Right atrium auricular region (tissue), 2 donors: ENCODE measurements around the gene KAT7. TPM values are rescaled to one million over a fixed set of nuclear protein-coding genes. Genes with fewer than 3 reads are reported as not detected.

ENCODE experiments used
- DNase-seq: peaks from one replicate; pipeline ENCODE4 v3.0.0-alpha.2; 2019; ENCODE audit warnings: low spot score
- H3K27ac ChIP-seq, 2 donors: fragments of 200-600 bp; sonication (generic); 1 replicate in 1 of 2; 2 replicates in 1 of 2; pipeline ENCODE4 v1.5.1; 2016 to 2019
- H3K27me3 ChIP-seq, 2 donors: fragments of 200-600 bp; sonication (generic); one replicate each; pipeline versions ENCODE4 v1.5.1 to v1.6.0; 2017 to 2019
- H3K36me3 ChIP-seq: fragments of 200-600 bp; sonication (generic); one replicate; pipeline ENCODE4 v1.5.1; 2016
- H3K4me1 ChIP-seq, 2 donors: fragments of 200-600 bp; sonication (generic); one replicate each; pipeline versions ENCODE4 v1.5.1 to v1.6.0; 2017 to 2019
- H3K4me3 ChIP-seq, 2 donors: fragments of 200-600 bp; sonication (generic); 1 replicate in 1 of 2; 2 replicates in 1 of 2; pipeline ENCODE4 v1.5.1; 2017 to 2019; ENCODE audit warnings: mild to moderate bottlenecking in 1 of 2, moderate library complexity in 1 of 2
- H3K9me3 ChIP-seq, 2 donors: fragments of 200-600 bp; sonication (generic); one replicate each; pipeline ENCODE4 v1.5.1; 2019
- CTCF ChIP-seq, 2 donors: fragments of 200-600 bp; sonication (generic); IDR thresholded peaks; one replicate each; pipeline ENCODE4 v1.5.1; 2019; ENCODE audit warnings: antibody characterized with exemption in 2 of 2
- total RNA-seq, 2 donors: library from RNA; depleted of rRNA; stranded (reverse); fragments of >200 nt; gene quantifications; one replicate each; pipeline ENCODE4 v1.1.0, GENCODE V29; 2016

The KAT7 gene
- total RNA-seq, 2 donors from 2014 or later = 30.5 to 38.2 TPM

- H3K9me3 ChIP-seq = no peaks in the 10 kb centered on the region
- no peak for TF ChIP-seq CTCF (IDR thresholded peaks at IDR 0.05)
- peaks cover 0 to 62% of the 10 kb centered on the region in 2 donors for H3K4me1 ChIP-seq
- H3K27ac ChIP-seq = no peak overlapping the region
- no peaks in the 10 kb centered on the region for H3K27me3 ChIP-seq
- H3K36me3 ChIP-seq = peaks cover 27% of the 10 kb centered on the region
- no peak overlapping the region for H3K4me3 ChIP-seq
- no peak for DNase-seq
These were observed 44.5 kb downstream of the KAT7 start for GRCh38 chr17:49832840-49833599.

GRCh38 chr17:49834118-49834743 lies 45.8 kb downstream of the KAT7 start:
- H3K9me3 ChIP-seq = no peaks in the 10 kb centered on the region
- no peak overlapping the region for H3K4me3 ChIP-seq
- H3K27me3 ChIP-seq = no peaks in the 10 kb centered on the region
- peaks cover 0 to 51% of the 10 kb centered on the region in 2 donors for H3K4me1 ChIP-seq
- peaks cover 23% of the 10 kb centered on the region for H3K36me3 ChIP-seq
- no peak for DNase-seq
- no peak overlapping the region for H3K27ac ChIP-seq
- TF ChIP-seq CTCF (IDR thresholded peaks at IDR 0.05) = no peak

- H3K27me3 ChIP-seq = no peaks in the 10 kb centered on the region
- H3K9me3 ChIP-seq = no peaks in the 10 kb centered on the region
- no peak for TF ChIP-seq CTCF (IDR thresholded peaks at IDR 0.05)
- H3K4me1 ChIP-seq = peaks cover 0 to 56% of the 10 kb centered on the region in 2 donors
- no peak overlapping the region for H3K4me3 ChIP-seq
- DNase-seq = no peak
- peak overlapping the region; percentile 18 to 51 for H3K27ac ChIP-seq
- H3K36me3 ChIP-seq = peaks cover 19% of the 10 kb centered on the region
These were observed 47.0 kb downstream of the KAT7 start for GRCh38 chr17:49835472-49835871.

- H3K9me3 ChIP-seq = no peaks in the 10 kb centered on the region
- H3K27ac ChIP-seq = peak overlapping the region in 1 of 2 donors; percentile 21
- peaks cover 0 to 56% of the 10 kb centered on the region in 2 donors for H3K4me1 ChIP-seq
- DNase-seq = no peak
- H3K4me3 ChIP-seq = no peak overlapping the region
- H3K36me3 ChIP-seq = peaks cover 19% of the 10 kb centered on the region
- no peak for TF ChIP-seq CTCF (IDR thresholded peaks at IDR 0.05)
- no peaks in the 10 kb centered on the region for H3K27me3 ChIP-seq
These were observed 47.9 kb downstream of the KAT7 start for GRCh38 chr17:49836111-49837030.

- H3K9me3 ChIP-seq = no peaks in the 10 kb centered on the region
- H3K4me1 ChIP-seq = peaks cover 0 to 39% of the 10 kb centered on the region in 2 donors
- peak overlapping the region in 1 of 2 donors; percentile 35 for H3K27ac ChIP-seq
- H3K4me3 ChIP-seq = no peak overlapping the region
- H3K27me3 ChIP-seq = no peaks in the 10 kb centered on the region
- no peak for TF ChIP-seq CTCF (IDR thresholded peaks at IDR 0.05)
- peaks cover 3% of the 10 kb centered on the region for H3K36me3 ChIP-seq
- no peak for DNase-seq
These were observed 51.0 kb downstream of the KAT7 start for GRCh38 chr17:49839455-49839854.
